C4-2B (cell line): ENCODE measurements around the gene GTF3C6.

Experiments
- H3K27ac ChIP-seq: fragments of 450-650 bp; 2 replicates; pipeline ENCODE4 v1.5.1; 2017
- ZFX ChIP-seq: fragments of 450-650 bp; IDR thresholded peaks from 2 replicates; pipeline ENCODE4 v1.6.1; 2017
- TF ChIP-seq, protein P1 (sequence below): fragments of 450-650 bp; conservative IDR thresholded peaks from 2 replicates; pipeline ENCODE4 v1.5.1; 2017; ENCODE audit warnings: mild to moderate bottlenecking

GTF3C6 gene, protein sequence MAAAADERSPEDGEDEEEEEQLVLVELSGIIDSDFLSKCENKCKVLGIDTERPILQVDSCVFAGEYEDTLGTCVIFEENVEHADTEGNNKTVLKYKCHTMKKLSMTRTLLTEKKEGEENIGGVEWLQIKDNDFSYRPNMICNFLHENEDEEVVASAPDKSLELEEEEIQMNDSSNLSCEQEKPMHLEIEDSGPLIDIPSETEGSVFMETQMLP

DNA sequence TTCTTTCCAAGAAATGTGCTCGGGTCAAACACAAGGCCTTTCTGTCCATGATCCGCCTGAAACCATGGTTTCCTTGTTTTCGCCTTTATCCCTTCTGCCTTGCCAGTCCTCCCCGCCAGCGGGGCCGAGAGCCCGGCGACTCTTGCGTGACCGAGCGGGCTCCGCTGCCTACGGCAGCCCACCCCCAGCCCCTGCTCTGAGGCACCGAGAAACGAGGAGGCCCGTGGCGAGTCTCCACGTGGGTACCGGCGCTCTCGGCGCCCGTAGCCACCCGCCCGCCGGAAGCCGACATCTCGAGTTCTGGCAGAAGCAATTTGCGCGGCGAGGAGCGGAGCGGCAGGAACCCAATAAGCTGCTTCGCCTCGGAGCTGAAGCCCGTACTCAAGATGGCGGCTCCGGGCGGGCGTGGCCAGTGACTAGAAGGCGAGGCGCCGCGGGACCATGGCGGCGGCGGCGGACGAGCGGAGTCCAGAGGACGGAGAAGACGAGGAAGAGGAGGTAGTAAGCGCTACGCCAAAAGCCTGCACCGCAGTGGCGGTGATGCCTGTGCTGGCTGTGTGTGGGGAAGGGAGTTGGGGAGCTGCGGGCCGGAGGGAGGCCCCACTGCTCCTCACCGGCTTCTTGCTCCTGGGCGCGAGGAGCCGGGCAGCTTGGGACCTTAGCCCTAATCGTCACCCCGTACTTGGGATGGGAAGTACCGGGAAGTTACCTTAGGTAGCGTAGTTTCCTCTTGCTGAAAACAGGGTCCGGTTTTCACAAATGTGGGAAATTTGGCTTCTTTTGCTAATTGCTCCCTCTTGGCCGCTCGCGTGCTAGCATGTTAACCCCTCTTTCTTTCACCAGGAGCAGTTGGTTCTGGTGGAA is at the start of gene GTF3C6:
Gene GTF3C6, plus strand, starts transcription at position 378 of the 864 bp plus-strand sequence. Its CDS starts 64 bp downstream, at position 442.
- peak within 1 kb of the TSS; percentile 91 for H3K27ac ChIP-seq
- TF ChIP-seq ZFX: peak; percentile 77
- TF ChIP-seq, protein P1, sequence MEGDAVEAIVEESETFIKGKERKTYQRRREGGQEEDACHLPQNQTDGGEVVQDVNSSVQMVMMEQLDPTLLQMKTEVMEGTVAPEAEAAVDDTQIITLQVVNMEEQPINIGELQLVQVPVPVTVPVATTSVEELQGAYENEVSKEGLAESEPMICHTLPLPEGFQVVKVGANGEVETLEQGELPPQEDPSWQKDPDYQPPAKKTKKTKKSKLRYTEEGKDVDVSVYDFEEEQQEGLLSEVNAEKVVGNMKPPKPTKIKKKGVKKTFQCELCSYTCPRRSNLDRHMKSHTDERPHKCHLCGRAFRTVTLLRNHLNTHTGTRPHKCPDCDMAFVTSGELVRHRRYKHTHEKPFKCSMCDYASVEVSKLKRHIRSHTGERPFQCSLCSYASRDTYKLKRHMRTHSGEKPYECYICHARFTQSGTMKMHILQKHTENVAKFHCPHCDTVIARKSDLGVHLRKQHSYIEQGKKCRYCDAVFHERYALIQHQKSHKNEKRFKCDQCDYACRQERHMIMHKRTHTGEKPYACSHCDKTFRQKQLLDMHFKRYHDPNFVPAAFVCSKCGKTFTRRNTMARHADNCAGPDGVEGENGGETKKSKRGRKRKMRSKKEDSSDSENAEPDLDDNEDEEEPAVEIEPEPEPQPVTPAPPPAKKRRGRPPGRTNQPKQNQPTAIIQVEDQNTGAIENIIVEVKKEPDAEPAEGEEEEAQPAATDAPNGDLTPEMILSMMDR: no peak

DNA sequence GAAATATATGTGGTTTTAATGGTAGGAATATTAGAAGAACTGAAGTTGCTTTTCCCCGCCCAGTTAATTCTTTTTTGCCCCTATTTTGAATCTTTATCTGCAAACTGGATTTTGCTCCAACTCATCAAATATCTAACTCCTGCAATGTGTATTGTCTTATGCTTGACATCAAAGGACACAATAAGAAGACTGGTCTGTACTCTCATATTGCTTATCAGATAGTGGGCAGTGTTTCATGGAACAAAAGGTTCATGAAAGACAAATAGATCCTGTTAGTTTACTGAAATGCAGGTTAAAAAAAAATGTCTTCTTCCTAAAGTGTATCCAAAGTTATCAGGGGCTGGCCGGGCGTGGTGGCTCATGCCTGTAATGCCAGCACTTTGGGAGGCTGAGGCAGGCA is 27.7 kb upstream of the GTF3C6 start:
- TF ChIP-seq, protein P1: no peak
- no peak for TF ChIP-seq ZFX
- peak overlapping the region; percentile 24; the same call in 1 of the 2 replicates for H3K27ac ChIP-seq

DNA sequence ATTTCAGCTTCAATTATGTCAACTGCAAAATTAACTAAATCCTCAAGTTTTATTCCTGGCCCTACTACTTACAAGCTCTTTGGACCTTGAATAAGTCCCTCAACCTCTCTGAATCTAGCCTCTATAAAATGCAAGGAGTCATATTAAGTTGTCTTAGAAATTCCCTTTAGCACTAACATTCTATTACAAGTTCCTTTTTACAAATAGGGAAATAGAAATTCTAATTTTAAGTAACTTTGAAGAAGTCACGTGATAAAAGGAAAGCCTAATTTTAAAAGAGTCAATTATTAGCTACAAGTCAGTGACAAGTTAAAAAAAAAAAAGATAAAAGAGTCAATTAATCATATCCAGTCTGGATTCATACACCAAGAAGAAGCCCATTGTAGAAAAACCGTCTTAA is 24.6 kb upstream of the GTF3C6 start:
- TF ChIP-seq, protein P1: no peak
- no peak for TF ChIP-seq ZFX

DNA sequence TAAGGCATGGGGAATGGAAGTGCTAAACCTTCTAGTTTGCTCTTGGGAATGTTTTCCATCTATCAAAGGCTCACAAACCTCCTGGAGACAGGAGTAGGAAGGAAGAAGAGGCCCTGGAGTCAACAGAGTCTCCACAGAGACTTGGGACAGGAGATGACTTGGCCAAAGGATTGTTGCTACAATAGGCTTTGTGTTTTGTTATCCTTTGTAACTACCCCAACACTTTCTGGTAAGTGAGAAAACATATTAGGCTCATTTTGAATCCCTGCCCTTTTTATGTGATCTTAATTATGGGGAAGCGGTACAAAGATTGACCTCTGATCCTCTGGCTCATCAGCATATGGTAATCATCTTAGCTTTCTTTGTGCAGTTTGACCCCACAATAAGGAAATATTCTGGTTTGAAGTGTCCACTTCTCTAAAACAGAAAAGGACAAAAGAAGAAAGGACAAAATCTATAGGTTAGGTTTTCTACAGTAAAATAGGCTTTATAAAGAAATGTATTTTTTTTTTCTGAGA is 24.1 kb upstream of the GTF3C6 start:
- H3K27ac ChIP-seq: no peak overlapping the region
- TF ChIP-seq, protein P1: no peak
- TF ChIP-seq ZFX: no peak

More for the DNA sequence above, 24.6 kb upstream of the GTF3C6 start:
- H3K27ac ChIP-seq: no peak overlapping the region

DNA sequence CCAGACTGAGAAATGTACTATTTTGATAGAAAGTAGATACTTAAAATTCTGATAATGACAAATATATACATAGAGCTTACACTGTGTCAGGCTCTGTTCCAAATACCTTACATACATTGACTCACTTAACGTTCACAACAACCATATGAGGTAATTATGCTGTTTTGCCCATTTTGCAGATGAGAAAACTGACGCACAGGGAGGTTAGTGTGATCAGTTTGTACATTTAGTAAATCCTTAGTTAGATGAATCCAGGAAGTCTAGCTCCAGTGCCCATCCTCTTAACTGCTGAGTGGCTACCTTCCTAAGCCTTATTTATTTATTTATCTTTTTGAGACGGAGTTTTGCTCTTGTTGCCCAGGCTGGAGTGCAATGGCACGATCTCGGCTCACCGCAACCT is 23.3 kb upstream of the GTF3C6 start:
- H3K27ac ChIP-seq: no peak overlapping the region
- no peak for TF ChIP-seq ZFX
- TF ChIP-seq, protein P1: no peak

DNA sequence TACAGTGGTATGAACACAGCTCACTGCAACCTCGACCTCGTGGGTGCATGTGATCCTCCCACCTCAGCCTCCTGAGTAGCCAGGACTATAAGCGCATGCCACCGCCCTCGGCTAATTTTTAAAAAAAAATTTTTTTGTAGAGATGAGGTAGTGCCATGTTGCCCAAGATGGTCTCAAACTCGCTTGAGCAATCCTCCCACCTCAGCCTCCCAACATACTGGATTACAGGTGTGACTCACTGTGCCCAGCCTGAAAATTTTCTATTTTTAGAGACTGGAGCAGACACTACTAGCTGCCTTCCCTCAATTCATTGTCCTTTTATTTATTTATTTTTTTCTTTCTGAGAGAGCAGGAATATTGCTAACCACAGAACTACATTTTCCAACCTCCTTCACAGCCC is 20.3 kb upstream of the GTF3C6 start:
- no peak for TF ChIP-seq ZFX
- TF ChIP-seq, protein P1: no peak
- H3K27ac ChIP-seq: no peak overlapping the region
